Measurements from ENCODE around the gene MEG3.

Gene MEG3

DNA sequence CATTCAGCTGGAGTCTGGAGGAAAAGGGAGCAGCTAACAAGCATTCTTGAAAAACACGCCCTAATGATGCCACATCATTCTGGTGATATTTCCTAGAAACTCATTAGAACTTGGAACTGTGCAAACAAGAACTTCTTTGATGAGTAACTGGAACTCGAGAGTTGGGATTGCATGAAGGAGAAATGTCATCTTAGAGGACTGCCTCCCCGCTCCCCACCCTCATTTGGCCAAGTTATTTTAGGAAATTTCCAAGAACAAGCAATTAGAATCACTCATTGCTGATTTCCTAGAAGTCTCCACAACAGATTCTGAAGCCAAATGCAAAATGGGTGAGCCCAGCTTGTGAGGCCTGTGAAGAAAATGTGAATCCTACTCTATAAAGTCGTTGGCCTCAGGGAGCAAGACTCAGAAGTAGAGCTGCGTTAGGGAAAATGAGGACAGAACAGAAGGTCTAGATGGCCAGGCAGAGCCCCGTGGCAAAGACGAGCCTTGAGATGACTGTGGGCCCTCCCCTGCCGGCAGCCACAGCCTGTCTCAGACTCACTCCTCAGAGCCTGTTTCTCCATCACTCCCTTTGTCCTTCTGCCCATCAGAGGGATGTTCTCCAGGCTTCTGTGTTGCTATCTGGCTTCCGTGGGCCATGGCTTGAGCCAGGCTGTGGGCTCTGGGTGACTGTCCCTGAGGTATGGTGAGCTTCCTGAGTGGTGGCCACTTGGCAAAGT is 39.2 kb downstream of the MEG3 start:
- DNase-seq (ENCODE audit: low read depth in 2 of 2) = no peak

DNA sequence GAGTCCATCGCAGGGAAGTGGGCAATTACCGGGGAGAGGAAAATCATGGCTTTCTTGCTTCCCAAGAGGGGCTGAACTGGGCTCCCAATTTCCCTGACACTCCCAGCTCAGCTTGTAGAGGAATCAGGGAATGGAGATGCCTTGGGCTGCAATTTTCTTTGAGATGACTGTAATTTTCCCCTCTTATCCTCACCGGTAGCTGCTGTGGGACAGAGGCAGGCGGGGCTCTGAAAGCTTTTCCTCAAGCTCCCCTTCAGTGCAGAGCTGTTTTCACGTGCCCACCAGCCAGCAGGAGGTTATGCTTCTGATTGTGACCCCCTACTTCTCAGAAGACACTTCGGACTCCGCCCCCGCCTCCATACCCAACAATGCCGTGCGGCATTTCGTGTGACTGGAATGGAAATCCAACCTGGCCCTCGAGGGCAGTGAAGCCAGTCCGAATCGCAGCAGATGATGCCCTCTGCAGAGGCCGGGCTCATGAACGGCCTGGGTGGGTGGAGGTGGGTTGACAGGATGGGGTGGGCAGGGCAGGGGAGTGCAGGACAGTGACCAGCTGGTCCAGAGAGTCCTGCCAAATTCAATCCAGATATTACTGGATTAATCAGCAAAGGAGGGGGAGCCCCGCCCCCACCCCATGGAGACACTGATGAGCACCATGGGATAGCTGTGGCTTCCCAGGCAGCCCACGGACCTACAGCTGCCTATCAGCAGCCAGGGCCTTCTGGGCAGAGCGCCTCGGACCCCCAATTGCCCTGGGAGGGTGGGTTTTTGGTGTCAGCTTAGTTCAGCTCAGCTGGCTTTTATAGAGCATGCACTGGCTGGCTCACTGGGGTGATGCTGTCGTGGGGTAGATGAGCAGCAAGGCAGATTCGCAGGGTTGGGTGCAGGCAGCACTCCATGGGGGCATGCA is 40.0 kb downstream of the MEG3 start:
- no peak for DNase-seq (ENCODE audit: low read depth in 2 of 2)

GRCh38 chr14:100866666-100867630 is 41.0 kb downstream of the MEG3 start:
- DNase-seq (ENCODE audit: low read depth in 2 of 2) = no peak

DNA sequence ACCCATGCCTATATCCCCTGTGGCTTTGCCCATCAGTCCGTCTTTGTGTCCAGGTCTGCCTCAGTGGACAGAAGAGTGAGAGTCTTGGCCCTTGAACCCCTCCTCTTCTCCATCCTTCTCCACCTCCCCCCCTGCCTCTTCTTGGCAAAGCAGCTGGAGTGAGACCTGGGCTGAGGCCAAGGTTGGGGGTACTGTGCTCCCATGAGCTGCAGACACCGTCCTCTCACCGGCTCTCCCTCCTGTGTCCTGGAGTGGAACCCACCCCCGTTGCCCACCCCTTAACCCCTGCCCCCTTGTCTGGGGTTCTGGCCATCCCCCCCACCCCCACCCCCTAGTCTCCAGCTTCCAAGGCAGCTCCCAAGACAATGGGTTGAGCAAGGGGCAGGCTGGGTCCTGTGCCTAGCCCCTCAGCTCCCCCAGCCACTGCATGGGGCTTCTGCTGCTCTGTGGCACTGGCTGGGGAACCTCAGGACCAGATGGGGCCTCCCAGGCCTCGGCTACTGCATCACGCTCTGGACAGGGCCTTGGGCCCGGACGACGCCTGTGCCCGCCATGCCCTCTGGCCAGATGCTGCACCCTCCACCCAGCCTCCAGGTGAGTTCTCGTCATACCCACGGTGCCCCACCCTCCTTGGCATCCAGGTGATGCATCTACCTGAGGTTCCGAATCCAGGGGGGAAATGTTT is 41.9 kb downstream of the MEG3 start:
- DNase-seq (ENCODE audit: low read depth in 2 of 2) = no peak

- DNase-seq (ENCODE audit: low read depth in 2 of 2) = no peak
Measured at GRCh38 chr14:100868621-100869370, 42.9 kb downstream of the MEG3 start.

DNA sequence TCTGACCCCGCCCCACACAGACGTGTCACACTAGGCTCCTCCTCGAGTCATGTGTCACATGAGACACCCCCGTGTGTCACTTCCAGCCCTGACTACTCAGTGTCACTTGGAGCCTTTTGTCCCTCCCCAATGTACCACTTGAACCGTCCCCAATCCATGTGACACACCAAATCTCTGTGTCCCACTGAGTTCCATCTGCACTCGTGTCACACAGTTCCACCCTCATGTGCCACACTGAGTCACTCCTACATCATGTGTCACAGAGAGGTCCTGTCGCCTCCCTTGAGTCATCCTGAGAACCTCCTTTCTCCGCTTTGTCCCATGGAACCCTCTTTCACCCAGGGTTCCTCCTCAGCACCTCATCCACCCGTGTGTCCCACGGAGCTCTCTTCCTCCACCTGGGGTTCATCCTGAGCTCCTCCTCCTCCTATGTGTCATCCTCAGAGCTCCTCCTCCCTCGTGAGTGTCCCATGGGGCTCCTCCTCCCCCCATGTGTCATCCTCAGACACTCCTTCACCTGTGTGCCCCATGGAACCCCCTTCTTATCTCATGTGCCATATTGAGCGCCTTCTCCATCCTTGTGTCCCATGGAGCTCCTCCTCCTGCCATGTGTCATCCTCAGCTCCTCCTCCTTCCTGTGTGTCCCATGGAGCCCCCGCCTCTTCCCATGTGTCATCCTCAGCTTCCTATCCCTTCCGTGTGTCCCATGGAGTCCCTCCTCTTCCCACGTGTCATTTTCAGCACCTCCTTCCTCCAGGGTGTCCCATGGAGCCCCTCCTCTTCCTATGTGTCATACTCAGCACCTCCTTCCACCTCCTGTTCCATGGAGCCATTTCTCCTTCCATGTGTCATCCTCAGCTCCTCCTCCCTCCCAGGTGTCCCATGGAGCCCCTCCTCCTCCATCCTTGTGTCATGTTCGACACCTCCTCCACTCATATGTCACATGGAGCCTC is 45.6 kb downstream of the MEG3 start:
- no peak for DNase-seq (ENCODE audit: low read depth in 2 of 2)

DNA sequence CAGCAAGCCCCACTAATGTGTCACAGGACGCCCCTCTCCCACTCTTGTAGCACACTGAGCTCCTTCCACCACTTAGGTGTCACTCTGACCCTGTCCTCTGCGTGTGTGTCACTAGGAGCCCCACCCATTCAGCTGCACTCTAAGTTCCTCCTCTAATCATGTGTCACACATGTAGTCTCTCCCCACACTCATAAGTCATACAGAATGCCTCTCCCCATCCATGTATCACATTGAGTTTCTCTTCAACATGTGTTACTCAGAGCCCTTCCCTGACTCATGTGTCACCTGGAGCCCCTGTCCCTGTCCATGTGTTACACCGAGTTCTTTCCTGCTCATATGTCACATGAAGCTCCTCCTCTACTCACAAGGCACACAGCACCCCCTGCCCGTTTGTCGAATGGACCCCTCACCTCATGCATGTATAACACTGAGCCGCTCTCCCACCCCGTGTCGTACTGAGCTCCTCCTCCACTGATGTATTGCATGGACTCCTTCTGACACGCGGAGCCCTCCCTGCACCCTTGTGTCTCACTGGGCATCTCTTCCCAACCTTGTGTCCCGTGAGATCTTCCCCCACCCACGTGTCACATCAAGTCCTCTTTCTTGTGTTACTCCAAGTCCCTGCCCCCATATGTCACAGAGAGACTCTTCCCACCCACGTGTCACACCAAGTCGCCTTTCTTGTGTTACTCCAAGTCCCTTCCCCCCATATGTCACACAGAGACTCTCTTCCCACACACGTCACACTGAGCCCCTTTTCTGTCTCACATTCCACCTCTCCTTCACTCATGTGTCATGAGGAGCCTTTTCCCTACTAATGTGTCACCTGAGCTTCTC is 46.6 kb downstream of the MEG3 start:
- DNase-seq (ENCODE audit: low read depth in 2 of 2) = no peak

DNA sequence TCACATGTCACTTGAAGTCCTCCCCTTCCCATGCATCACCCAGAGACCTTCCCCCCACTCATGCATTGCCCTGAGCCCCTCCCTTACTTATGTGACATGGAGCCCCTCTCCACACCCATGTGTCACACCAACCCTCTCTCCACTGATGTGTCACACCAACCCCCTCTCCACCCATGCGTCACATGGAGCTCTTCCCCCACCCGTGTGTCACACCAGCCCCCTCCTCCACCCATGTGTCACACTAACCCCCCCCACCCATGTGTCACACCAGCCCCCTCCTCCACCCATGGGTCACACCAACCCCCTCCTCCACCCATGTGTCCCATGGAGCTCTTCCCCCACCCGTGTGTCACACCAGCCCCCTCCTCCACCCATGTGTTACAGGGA is 47.2 kb downstream of the MEG3 start:
- DNase-seq (ENCODE audit: low read depth in 2 of 2) = no peak

DNA sequence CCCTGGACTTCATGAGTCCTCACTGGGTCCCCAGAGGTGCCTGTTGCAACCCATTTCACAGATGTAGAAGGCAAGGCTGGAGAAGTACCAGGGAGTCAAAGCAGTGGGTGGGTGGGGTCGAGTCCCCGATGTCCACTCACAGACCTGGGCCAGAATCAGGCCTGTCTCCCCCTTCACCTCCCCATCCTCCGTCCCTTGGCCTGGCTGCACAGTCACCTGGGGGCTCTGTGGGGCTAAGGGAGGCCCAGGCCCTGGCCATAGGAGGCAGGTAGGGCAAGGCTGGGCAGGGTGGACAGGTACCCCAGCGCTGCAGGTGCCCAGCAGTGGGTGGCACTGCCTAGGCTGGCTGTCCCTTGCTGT is 48.1 kb downstream of the MEG3 start:
- DNase-seq (ENCODE audit: low read depth in 2 of 2) = no peak

DNA sequence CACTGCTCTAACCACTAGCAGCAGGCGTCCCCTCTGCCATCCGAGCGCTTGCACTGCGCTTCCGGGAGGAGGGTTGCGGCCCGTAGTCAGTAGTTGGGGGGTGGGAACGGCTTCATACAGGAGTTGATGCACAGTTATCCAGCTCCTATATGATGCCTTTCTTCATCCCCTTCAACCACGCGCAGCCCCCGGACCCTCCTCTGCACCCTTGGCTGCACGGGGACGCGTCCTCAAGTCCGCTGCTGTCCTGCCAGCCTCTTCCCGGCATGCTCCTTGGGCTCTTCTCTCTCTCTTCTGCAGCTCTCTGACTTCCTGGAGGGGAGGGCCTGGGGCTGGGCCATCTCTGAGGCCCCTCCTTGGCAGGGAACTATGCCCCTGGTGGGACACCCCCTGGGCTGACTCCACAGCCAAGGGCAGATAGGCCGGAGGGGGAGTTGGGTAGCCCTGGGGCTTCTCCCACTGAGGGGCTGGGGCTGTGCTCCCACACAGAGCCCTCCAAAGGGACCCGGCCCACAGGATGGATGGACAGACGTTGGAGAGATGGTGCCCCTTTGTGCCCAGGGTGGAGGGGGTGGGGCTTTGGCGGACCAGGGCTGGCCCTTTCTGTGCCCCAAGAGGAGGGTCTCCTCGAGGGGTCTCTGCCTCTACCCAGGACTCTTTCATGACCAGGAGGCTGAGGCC is 48.6 kb downstream of the MEG3 start:
- DNase-seq (ENCODE audit: low read depth in 2 of 2) = no peak

GRCh38 chr14:100875126-100875525 is 49.2 kb downstream of the MEG3 start:
- DNase-seq (ENCODE audit: low read depth in 2 of 2) = no peak

GRCh38 chr14:100875861-100876590 is 50.1 kb downstream of the MEG3 start:
- no peak for DNase-seq (ENCODE audit: low read depth in 2 of 2)

DNA sequence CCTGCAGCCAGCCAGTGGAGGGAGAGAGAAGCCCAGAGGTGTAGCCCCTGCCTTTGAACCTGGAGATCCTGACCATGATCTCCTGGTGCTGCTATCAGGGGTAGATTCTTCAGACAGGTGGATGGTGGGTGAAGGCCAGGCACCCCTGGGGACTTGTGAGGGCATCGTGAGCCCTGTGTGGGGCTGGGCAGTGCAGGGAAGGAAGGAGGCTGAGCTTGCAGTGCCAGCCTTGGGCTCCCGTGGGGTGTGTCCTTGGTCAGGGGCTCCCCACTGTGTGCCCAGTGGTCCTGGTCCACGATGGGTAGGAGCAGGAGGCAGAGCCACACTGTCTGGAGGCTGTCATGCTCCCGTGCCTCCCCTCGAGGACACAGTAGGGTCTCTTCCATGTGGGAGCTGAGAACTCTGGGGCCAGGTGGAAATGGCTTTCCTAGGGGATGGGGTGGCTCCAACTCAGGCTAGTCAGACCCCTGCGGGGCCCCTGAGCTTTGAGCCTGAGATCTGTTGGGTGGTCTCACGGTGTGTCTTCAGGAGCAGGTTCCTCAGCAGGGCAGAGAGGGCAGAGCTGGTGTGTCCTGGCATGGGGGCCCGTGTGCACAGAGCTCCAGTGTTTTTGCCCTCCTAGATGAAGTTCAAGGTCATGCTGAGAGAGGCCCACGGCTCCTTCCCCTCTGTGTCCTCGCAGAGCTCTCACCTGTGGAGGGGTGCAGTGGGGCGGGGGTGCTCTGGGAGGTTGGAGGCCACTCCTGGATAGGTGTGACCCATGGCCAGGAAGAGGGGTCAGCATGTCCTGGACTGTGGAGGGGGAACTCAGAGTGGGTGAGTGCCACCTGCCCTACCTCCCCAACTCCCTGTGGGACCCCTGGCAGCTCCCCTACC is 52.6 kb downstream of the MEG3 start:
- no peak for DNase-seq (ENCODE audit: low read depth in 2 of 2)

DNA sequence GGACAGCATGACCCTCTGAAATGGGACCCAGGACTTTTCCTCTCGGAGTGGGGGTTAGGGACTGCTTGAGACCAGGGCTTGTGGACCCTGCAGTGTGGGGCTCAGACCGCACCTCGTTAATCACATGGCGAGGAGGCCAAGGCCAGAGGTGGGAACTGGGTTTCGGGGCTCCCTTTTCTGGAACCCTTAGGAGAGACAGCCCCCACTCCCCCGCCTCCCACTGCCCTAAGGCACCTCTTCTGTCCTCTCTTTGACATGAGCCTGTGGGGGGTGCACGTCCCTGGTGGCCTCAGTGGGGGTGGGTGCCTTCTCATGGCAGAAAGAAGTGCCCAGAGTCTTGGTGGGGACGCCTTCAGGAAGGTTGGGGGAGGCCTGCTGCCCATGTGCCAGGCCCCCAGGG is 53.3 kb downstream of the MEG3 start:
- DNase-seq (ENCODE audit: low read depth in 2 of 2) = no peak

- DNase-seq (ENCODE audit: low read depth in 2 of 2) = no peak
Measured at GRCh38 chr14:100879782-100880181, 53.9 kb downstream of the MEG3 start.

Measured in activated CD4-positive, alpha-beta T cell treated with anti-CD3 and anti-CD28 coated beads for 24 hours (primary cell).